K562 (cell line): ENCODE data around the gene DST.

Source experiments
- CHD2 ChIP-seq: IDR thresholded peaks from 2 replicates; pipeline ENCODE4 v1.6.1; 2011; ENCODE audit warnings: low read depth, low read length
- CTCF ChIP-seq, 3 experiments: IDR thresholded peaks in 2 of 3; conservative IDR thresholded peaks in 1 of 3; 2 replicates each; pipeline ENCODE4 v1.5.1; 2011 to 2012; ENCODE audit warnings: low read length in 3 of 3, mild to moderate bottlenecking in 3 of 3, control low read depth in 2 of 3, improper control_type of control experiment in 1 of 3, inconsistent platforms in 1 of 3, low read depth in 1 of 3, mixed read lengths in 1 of 3, moderate library complexity in 1 of 3; ENCODE audit not compliant: insufficient read depth in 2 of 3
- EGR1 ChIP-seq: fragments of 450-650 bp; conservative IDR thresholded peaks from 2 replicates; pipeline ENCODE4 v1.6.1; 2017; ENCODE audit warnings: mild to moderate bottlenecking
- GATAD2A ChIP-seq: fragments of 450-650 bp; IDR thresholded peaks from 2 replicates; pipeline ENCODE4 v1.6.1; 2017
- HDAC6 ChIP-seq: IDR thresholded peaks from 2 replicates; pipeline ENCODE4 v1.6.1; 2012; ENCODE audit warnings: low read depth, mild to moderate bottlenecking, control low read depth, inconsistent platforms, low read length, moderate library complexity
- MYC ChIP-seq, 2 experiments: fragments of 250-450 bp in 1 of 2; sonication (Bioruptor Pico) in 1 of 2; IDR thresholded peaks; 2 replicates each; pipeline versions ENCODE4 v1.5.1 to v1.6.1; 2012 to 2021; ENCODE audit warnings: low read depth in 2 of 2, borderline replicate concordance in 1 of 2, improper control_type of control experiment in 1 of 2, low read length in 1 of 2, mild to moderate bottlenecking in 1 of 2, moderate library complexity in 1 of 2
- PHF21A ChIP-seq: fragments of 450-650 bp; IDR thresholded peaks from 2 replicates; pipeline ENCODE4 v1.6.1; 2017; ENCODE audit warnings: low read depth, borderline replicate concordance
- RCOR1 ChIP-seq, 2 experiments: IDR thresholded peaks; 2 replicates each; pipeline ENCODE4 v1.6.1; 2012; ENCODE audit warnings: low read depth in 2 of 2, low read length in 2 of 2, borderline replicate concordance in 1 of 2, improper control_type of control experiment in 1 of 2
- TCF3 ChIP-seq: sonication (generic); formaldehyde crosslinking; IDR thresholded peaks from 2 replicates; pipeline ENCODE4 v1.4.0; 2020; ENCODE audit warnings: mild to moderate bottlenecking, missing genetic modification reagents
- TEAD4 ChIP-seq, 2 experiments: sonication (generic) in 1 of 2; formaldehyde crosslinking in 1 of 2; IDR thresholded peaks; 2 replicates each; pipeline versions ENCODE4 v1.6.1 to v1.8.0; 2012 to 2022; ENCODE audit warnings: borderline replicate concordance in 1 of 2, inconsistent platforms in 1 of 2, low read length in 1 of 2, mild to moderate bottlenecking in 1 of 2, missing genetic modification reagents in 1 of 2

- TF ChIP-seq CHD2 = no peak
- no peak for TF ChIP-seq TEAD4 (IDR thresholded peaks at IDR 0.05; ENCODE audit: low read length)
- TF ChIP-seq TEAD4 (CRISPR knock-in tag; IDR thresholded peaks at IDR 0.05; ENCODE audit: borderline replicate concordance) = no peak
- no peak for TF ChIP-seq CTCF (IDR thresholded peaks at IDR 0.05 in 2 of 3, conservative IDR thresholded peaks at IDR 0.05 in 1 of 3; ENCODE audit: insufficient read depth in 2 of 3, low read depth in 1 of 3, low read length in 3 of 3)
- no peak for TF ChIP-seq GATAD2A
- no peak for TF ChIP-seq EGR1
- TF ChIP-seq RCOR1 (IDR thresholded peaks at IDR 0.05; ENCODE audit: borderline replicate concordance in 1 of 2, low read depth in 2 of 2, low read length in 2 of 2) = no peak
- no peak for TF ChIP-seq MYC (IDR thresholded peaks at IDR 0.05; ENCODE audit: low read depth, low read length)
- TF ChIP-seq MYC (CRISPR knock-in tag; IDR thresholded peaks at IDR 0.05; ENCODE audit: borderline replicate concordance, low read depth) = no peak
- no peak for TF ChIP-seq PHF21A
- TF ChIP-seq TCF3 (CRISPR knock-in tag) = no peak
- TF ChIP-seq HDAC6 = no peak
Observed at GRCh38 chr6:56419191-56419590, 223.5 kb downstream of the DST start.
